Esophagus muscularis mucosa (tissue), 3 donors: ENCODE measurements around the gene PLD1.

Source experiments
- POLR2A ChIP-seq: fragments of 450-650 bp; IDR thresholded peaks from one replicate; pipeline ENCODE4 v1.6.1; 2017; ENCODE audit warnings: antibody characterized with exemption, moderate library complexity, mild to moderate bottlenecking, low read depth
- POLR2AphosphoS5 ChIP-seq, 2 donors: sonication (generic); formaldehyde crosslinking; IDR thresholded peaks; one replicate each; pipeline ENCODE4 v1.6.1; 2017; ENCODE audit warnings: antibody characterized with exemption in 2 of 2
- TF ChIP-seq, protein P1 (sequence below), 3 experiments: fragments of 200-600 bp in 2 of 3; fragments of 450-650 bp in 1 of 3; sonication (generic) in 2 of 3; IDR thresholded peaks; one replicate each; pipeline ENCODE4 v1.5.1; 2017 to 2019; ENCODE audit warnings: antibody characterized with exemption in 3 of 3, mild to moderate bottlenecking in 2 of 3, moderate library complexity in 1 of 3

GRCh38 chr3:171821044-171821443 lies 10.8 kb upstream of the PLD1 start:
- TF ChIP-seq, protein P1, sequence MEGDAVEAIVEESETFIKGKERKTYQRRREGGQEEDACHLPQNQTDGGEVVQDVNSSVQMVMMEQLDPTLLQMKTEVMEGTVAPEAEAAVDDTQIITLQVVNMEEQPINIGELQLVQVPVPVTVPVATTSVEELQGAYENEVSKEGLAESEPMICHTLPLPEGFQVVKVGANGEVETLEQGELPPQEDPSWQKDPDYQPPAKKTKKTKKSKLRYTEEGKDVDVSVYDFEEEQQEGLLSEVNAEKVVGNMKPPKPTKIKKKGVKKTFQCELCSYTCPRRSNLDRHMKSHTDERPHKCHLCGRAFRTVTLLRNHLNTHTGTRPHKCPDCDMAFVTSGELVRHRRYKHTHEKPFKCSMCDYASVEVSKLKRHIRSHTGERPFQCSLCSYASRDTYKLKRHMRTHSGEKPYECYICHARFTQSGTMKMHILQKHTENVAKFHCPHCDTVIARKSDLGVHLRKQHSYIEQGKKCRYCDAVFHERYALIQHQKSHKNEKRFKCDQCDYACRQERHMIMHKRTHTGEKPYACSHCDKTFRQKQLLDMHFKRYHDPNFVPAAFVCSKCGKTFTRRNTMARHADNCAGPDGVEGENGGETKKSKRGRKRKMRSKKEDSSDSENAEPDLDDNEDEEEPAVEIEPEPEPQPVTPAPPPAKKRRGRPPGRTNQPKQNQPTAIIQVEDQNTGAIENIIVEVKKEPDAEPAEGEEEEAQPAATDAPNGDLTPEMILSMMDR (IDR thresholded peaks at IDR 0.05): no peak
- TF ChIP-seq POLR2AphosphoS5 (IDR thresholded peaks at IDR 0.05) (no peak), POLR2A (no peak)
